ENCODE measurements around the gene IFNGR2.

Gene IFNGR2

GRCh38 chr21:33395891-33396331 is 7.3 kb upstream of the IFNGR2 start:
- TF ChIP-seq CTCF (IDR thresholded peaks at IDR 0.05; ENCODE audit: insufficient read depth, missing control alignments), result no peak
- FAIRE-seq (no peak), DNase-seq (ENCODE audit: insufficient read length, low spot score) (no peak)

- FAIRE-seq (no peak), DNase-seq (ENCODE audit: insufficient read length, low spot score) (no peak)
- TF ChIP-seq CTCF (IDR thresholded peaks at IDR 0.05; ENCODE audit: insufficient read depth, missing control alignments), result no peak
These were observed 6.8 kb upstream of the IFNGR2 start for GRCh38 chr21:33396436-33396835.

GRCh38 chr21:33396951-33397350 is 6.3 kb upstream of the IFNGR2 start:
- FAIRE-seq (no peak), DNase-seq (ENCODE audit: insufficient read length, low spot score) (no peak)
- TF ChIP-seq CTCF (IDR thresholded peaks at IDR 0.05; ENCODE audit: insufficient read depth, missing control alignments), result no peak

- FAIRE-seq (no peak), DNase-seq (ENCODE audit: insufficient read length, low spot score) (no peak)
- TF ChIP-seq CTCF (IDR thresholded peaks at IDR 0.05; ENCODE audit: insufficient read depth, missing control alignments), result no peak
These were observed 5.5 kb upstream of the IFNGR2 start for GRCh38 chr21:33397717-33398116.

GRCh38 chr21:33398361-33398760 is 4.9 kb upstream of the IFNGR2 start:
- DNase-seq (ENCODE audit: insufficient read length, low spot score), result no peak
- no peak for FAIRE-seq

GRCh38 chr21:33401630-33401992 is 1.6 kb upstream of the IFNGR2 start:
- DNase-seq (ENCODE audit: insufficient read length, low spot score), result no peak
- TF ChIP-seq CTCF (IDR thresholded peaks at IDR 0.05; ENCODE audit: insufficient read depth, missing control alignments), result no peak

More at GRCh38 chr21:33398361-33398760, 4.9 kb upstream of the IFNGR2 start:
- no peak for TF ChIP-seq CTCF (IDR thresholded peaks at IDR 0.05; ENCODE audit: insufficient read depth, missing control alignments)

GRCh38 chr21:33402001-33402979 is 923 bp upstream of the IFNGR2 start:
- no peak for TF ChIP-seq CTCF (IDR thresholded peaks at IDR 0.05; ENCODE audit: insufficient read depth, missing control alignments)
- no peak for FAIRE-seq

More at GRCh38 chr21:33401630-33401992, 1.6 kb upstream of the IFNGR2 start:
- FAIRE-seq, result no peak

More at GRCh38 chr21:33402001-33402979, 923 bp upstream of the IFNGR2 start:
- DNase-seq (ENCODE audit: insufficient read length, low spot score), result no peak

Data from D721Med (cell line).